Eye (tissue), 1 donor: ENCODE data around the gene TP53.
A peak's percentile ranks its signal among the peaks of the same experiment; 100 is the strongest.

Experiments used
- DNase-seq: peaks from one replicate; pipeline ENCODE4 v3.0.0-alpha.2; 2015

Gene TP53

DNA sequence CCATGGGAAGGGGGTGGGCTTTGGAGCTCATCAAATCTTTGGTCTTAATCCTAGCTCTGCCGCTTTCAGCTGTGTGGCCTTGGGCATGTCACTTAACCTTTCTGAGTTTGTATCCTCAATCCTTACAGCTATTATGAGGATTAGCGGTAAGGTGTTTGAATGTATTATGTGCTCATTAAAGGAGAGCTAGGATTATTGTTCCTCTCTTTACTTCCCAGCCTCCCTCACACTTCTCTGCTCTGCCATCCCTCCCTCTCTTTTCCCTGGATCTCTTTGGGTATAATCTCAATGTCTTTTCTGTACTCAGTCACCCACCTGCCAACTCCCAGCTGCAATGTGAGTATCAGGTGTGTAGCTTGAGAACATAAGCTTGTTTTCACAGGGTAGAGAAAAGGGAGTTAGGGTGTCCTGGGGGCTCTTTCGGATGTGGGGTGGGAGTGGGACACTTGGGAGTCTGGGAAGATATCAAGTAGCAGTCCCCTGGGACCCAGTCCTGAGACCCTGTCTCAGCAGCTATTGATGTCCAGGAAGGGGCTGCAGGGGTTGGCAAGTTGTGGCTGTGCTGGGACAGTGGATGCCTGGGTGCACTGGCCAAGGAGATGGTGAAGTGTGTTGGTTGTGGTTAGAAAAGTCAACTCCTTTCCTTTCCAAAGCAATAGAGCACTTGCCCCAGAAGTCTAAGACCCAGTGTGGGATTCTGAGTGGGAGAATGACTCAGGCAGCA lies 19.5 kb upstream of the TP53 start:
- no peak for DNase-seq

DNA sequence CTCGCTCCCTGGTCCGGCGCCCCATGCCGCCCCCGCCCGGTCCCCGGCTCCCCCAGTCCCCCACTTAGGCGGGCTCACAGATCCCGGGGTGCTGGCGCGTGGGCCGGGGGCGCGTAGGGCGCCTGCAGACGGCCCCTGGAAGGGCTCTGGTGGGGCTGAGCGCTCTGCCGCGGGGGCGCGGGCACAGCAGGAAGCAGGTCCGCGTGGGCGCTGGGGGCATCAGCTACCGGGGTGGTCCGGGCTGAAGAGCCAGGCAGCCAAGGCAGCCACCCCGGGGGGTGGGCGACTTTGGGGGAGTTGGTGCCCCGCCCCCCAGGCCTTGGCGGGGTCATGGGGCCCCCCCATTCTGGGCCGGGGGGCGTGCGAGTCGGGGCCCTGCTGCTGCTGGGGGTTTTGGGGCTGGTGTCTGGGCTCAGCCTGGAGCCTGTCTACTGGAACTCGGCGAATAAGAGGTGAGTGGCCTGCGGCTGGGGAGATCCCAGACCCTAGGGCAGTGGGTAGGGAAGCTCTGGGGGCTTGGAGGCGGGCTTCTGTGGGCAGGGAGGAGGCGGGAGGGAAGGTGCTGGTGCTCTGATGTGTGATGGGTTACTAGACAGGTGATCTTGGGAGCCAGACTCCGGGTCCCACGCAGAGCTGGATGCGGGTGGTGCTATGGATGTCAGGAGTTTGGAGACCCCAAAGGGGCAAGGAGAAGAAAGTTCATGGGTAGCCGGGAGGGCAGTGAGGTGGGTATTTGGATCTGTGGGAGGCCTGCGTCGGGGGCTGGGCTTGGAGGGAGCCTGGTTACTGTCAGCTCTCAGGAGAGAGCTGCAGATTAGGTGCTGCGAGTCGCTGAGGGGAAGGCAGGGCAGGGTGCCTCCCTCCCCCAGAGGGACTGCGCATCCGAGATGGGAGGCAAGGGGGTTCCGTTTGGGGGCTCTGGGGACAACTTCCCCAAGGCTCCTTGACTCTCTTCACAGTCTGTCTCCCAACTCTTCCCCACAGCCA lies 18.3 kb upstream of the TP53 start:
- peak; percentile 56 for DNase-seq

DNA sequence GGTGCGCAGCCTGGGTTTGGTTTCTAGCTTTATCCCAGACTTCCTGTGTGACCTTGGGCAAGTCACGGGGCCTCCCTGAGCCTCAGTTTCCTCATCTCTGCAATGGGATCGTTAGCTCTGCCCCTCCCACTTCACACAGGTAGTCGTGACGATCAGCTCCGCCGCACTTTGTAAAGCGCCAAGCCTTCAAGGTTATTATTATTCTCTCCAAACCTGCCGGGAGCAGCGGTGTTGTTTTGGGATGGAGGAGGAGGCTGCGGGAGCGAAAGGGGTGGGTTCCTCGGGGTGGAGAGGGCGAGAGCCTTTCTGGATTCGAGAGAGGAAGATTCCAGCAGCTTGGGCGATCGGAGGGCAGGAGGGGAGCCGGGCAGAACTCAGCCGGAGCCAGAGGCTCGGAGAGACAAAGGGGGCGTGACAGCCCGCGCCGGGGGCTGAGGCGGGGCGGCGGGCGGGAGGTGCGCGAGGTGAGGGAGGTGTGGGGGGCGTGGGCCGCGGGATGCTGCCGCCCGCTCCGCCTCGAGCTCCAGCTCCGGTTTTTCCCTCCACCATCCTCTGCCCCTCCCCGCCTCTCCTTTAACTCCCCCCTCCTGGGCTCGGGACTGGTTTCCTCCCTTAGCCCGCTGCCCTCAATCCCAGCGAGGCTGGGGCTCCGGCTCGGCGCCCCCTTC lies 17.4 kb upstream of the TP53 start, which contains the start of gene EFNB3:
TSS of gene EFNB3 (plus strand) at position 602 of the 668 bp plus-strand sequence. CDS start 397 bp downstream, outside the sequence.
- DNase-seq: peak; percentile 91

DNA sequence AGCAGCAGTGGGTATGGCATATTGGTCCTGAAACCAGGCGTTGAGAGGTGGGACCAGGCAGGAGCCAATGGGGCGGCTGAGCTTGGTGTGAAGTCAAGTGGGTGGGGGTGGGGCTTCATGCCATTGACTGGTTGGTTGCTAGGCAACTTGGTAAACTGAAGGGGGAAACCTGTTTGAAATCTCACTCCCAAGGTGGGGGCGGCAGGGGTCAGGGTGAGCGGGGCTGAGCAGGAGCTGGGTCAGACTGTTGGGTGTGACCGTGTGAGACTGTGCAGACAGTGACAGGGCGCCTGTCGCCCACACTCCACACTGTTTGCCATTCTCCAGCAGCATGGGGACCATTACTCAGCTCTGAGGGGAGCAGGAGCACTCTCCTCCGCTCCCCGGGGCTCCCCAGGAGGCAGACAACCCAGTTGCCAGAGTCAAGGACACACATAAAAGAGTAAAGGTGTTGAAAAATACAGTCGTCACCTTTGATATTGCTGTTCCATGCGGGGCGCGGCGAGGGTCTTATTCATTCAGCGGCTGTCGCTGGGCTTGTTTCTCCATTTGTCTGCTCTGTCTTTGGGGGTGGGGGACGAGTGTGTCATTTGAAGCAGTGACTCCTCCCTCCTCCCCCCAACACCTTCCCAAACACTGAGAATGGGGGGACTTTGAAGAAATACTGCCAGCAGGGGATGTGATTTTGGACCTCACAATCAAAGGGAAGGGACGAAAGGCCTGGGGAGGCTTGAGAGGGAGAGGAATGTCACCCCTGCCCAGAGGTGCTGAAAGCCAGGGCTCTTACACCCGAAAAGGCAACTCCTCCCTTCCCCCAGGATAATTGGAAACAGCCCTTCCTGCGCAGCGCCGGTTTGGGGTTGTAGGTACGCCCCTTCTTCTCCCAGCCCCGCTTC lies 16.5 kb upstream of the TP53 start:
- DNase-seq: peak; percentile 92

DNA sequence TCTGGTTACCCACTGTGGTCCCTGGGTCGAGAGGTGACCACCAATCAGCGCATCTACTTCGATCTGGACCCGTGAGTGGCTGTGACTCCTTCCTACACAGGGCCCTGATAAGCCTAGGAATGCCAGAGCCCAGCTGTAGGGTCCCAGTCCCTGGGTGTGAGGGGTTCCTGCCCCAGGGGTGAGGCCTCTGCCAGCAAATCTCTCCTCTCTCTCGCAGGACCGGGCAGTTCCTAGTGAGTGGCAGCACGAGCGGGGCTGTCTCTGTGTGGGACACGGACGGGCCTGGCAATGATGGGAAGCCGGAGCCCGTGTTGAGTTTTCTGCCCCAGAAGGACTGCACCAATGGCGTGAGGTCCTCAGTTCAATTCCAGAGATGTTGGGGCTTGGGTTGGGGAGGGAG lies 15.5 kb upstream of the TP53 start:
- DNase-seq: no peak

DNA sequence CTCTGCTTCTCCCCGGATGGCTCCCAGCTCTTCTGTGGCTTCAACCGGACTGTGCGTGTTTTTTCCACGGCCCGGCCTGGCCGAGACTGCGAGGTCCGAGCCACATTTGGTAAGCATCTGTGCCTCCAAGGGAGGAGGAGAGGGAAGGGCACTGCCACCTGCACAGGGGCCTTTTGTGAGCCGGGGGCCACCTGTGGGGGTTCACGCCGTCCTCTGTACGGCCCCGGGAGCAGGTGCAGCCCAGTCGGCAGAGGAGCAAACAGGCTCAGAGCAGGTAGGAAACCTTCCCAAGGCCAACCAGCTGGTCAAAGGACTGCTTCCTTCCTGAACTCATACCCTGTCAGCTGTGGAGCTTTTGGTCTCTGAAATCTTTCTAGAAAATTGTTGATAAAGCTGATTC lies 14.4 kb upstream of the TP53 start:
- no peak for DNase-seq

DNA sequence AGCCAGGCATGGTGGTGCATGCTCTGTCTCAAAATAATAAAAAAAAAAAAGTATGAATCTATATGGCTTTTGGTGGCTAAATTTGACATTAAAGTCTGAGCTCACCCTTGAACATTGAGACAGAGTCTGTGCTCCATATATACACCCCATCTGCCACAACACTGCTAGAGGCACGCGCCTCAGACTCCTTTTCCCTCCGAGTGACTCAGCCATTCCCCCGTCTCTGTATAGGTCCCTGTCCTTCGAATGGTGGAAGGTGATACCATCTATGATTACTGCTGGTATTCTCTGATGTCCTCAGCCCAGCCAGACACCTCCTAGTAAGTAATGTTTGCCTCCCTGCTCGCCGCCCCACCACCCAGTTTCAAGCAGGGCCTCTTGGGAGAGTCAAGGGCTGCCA lies 13.2 kb upstream of the TP53 start:
- no peak for DNase-seq

DNA sequence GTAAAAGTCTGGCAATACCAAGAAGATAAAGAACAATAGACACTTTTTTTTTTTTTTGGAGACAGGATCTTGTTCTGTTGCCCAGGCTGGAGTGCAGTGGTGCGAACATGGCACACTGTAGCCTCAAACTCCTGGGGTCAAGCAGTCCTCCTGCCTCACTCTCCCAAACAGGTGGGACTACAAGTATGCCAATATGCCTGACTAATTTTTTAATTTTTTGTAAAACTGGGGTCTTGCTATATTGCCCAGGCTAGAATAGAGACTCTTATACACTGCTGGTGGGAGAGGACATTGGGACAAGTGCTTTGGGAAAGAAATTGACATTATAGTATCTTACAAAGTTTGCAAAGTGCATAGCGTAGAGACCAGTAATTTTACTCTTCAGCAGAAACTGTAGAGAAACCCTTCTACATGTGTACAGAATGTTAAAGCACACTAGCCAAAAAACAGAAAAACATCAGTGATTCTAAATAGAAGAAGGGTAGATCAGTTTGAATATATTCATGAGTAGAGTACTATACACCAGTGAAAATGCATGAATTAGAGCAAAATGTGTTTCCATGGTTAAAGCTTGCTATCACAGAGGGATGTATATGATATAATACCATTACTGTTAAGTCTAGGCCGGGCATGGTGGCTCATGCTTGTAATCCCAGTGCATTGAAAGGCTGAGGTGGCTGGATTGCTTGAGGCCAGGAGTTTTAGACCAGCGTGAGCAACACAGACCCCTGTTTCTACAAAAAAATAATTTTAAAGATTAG lies 10.7 kb upstream of the TP53 start:
- DNase-seq: no peak

DNA sequence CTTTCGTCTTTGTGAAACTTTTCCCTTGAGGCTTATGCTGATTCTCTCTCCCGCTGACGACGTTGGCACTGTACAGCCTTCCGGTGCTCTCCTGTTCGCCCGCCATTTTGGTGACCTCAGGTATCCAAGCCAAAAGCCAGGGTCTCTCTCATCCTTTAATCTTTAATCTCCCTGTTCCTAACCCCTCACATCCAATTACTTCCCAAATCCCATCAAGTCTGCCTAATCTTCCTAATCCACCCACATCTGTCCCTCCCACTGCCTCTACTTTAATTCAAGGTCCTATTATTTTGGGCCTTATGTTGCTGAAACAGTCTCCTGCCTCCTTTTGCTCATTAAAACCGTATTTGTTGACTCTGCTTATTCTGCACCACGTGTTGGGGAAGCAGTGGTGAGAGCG lies 8.3 kb upstream of the TP53 start:
- no peak for DNase-seq

DNA sequence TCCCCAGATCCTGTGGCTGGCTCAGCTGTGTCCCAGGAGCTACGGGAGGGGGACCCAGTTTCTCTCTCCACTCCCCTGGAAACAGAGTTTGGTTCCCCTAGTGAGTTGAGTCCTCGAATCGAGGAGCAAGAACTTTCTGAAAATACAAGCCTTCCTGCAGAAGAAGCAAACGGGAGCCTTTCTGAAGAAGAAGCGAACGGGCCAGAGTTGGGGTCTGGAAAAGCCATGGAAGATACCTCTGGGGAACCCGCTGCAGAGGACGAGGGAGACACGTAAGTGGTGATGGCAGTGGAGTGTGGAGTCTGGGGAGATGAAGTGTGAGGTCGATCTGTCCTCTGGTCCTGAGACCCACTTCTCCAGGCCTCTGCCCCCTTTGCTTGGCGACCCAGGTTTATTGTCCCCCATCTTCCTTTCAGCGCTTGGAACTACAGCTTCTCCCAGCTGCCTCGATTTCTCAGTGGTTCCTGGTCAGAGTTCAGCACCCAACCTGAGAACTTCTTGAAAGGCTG lies 1.6 kb upstream of the TP53 start:
- no peak for DNase-seq

DNA sequence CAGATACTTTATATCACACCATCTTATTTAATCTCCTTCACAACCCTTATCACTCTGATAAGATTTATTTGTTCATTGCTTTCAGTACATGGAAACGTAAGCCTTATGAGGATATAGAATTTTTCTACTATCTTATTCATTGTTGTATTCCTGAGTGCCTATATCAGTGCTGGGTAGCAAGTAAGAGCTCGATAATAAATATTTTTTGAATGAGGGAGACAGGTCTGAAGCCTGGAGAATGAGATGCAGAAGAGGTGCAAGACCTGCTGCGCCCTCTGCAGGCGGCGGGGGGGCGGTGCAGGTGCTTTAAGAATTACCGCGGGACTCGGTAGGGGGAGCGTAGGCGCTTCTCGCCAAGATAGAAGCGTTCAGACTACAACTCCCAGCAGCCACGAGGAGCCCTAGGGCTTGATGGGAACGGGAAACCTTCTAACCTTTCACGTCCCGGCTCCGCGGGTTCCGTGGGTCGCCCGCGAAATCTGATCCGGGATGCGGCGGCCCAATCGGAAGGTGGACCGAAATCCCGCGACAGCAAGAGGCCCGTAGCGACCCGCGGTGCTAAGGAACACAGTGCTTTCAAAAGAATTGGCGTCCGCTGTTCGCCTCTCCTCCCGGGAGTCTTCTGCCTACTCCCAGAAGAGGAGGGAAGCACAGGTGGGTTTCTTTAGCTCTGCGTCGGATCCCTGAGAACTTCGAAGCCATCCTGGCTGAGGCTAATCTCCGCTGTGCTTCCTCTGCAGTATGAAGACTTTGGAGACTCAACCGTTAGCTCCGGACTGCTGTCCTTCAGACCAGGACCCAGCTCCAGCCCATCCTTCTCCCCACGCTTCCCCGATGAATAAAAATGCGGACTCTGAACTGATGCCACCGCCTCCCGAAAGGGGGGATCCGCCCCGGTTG lies 868 bp upstream of the TP53 start, which contains the start of gene WRAP53:
TSS of gene WRAP53 (plus strand) at position 570 of the 900 bp plus-strand sequence. CDS start at position 742, 172 bp downstream.
- peak; percentile 99 for DNase-seq

DNA sequence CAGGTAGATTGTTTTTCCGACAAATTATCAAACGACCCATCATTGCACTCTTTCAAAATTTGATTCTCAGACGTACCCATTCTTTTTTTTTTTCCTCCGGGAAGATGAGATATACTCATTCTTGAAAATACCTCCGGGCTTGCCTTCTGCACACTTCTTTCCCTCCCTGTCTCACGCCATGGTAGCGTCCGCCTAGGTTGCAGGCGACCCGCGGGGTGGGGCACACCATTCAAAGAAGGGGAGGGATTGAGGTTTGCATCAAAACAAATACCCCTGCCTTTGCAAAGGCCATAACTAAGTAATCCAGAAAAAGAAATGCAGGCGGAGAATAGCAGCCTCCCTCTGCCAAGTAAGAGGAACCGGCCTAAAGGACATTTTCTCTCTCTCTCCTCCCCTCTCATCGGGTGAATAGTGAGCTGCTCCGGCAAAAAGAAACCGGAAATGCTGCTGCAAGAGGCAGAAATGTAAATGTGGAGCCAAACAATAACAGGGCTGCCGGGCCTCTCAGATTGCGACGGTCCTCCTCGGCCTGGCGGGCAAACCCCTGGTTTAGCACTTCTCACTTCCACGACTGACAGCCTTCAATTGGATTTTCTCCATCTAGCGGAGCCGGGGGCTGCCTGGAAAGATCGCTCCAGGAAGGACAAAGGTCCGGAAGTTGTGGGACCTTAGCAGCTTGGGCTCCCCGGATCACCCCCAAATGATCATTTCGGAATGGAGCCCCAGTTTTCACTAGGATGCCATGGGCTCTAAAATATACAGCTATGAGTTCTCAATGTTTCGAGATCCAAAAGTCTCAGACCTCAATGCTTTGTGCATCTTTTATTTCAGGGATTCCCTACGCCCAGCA lies 843 bp downstream of the TP53 start:
- peak; percentile 98 for DNase-seq

DNA sequence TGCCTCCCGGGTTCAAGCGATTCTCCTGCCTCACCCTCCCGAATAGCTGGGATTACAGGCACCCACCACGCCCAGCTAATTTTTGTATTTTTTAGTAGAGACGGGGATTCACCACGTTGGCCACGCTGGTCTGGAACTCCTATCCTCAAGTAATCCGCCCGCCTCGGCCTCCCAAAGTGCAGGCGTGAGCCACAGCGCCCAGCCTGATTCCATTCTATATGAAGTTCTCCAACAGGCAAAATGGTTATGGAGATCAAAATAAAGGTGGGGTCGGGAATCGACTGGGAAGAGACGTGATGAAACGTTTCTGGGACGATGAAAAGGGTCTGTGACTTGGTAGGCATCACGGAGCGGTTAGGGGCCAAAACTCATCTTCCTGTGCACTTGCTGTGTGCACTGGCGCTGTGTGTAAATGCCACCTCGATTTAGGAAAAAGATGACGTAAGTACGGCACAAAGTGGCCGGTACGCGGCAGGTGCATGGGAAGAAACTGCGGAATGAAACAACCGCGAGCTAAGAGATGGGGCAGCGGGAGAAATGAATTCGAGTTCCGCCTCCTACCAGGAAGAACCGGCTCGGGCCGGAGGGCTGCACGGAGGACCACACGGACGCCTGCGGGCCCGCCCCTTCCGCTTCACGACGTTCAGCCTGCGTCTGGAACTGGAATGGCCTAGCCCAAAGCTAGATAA lies 1.6 kb downstream of the TP53 start:
- DNase-seq: no peak

DNA sequence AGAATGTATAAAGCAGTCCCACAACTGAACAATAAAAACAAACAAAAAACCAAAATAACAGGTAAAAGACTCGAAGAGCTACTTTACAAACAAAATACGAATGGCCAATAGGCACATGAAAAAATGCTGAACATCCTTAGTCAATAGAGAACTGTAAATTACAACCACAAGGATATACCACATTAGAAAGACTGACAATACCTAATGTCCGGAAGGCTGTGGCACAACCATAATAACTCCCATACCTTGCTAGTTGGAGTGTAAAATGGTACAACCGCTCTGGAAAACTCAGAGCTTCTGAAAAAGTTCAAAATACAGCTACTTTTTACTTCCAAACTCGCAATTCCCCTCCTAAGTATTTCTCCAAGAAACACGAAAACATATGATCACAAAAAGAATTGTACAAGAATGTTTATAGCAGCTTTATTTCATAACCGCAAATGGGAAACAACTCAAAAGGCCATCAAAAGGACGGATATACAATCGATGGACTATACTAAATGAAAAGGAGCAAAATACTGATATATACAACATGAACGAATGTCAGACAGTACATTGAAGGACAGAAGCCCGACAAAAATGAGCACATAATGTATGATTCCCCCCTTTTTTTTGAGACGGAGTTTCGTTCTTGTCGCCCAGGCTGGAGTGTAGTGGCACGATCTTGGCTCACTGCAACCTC lies 2.3 kb downstream of the TP53 start:
- peak; percentile 11 for DNase-seq

DNA sequence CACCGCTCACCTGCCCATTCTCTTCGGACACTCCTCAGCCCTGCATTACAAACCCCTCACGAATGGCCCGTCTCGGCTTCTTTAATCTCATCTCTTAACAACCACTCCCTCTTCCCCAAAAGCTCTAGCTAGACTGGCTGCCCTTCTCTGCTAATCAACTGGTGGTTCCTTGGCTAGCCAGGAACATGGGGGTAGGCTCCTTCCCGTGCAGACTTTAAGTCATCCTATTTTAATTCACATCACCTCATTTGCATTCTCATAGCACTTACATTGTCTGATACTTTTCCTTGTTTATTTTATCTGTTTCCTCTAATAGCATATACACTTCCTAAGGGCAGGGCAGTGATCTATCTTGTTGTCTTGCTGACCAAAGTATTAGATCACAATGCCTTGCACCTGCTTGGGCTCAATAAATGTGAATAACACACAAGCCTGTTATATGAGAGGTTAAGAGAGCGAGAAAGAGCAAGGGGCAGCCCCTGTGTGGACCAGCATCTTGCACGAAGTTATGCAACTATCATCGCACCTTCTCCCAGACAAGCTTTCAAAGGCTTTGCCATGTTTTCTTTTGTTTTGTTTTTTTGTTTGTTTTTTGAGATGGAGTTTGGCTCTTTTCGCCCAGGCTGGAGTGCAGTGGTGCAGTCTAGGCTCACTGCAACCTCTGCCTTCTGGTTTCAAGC lies 9.8 kb downstream of the TP53 start:
- no peak for DNase-seq

DNA sequence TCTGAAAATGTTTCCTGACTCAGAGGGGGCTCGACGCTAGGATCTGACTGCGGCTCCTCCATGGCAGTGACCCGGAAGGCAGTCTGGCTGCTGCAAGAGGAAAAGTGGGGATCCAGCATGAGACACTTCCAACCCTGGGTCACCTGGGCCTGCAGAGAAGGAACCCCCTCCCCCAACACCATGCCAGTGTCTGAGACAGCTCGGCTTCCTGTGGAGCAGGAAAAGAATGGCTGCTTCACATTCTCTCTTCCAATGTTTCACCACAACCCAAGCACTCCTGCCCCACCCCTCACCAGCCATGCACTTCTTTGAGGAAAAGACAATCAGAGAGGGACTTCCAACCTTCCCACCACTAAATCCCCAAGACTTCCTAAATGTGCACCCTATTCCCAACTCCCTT lies 10.8 kb downstream of the TP53 start:
- no peak for DNase-seq

DNA sequence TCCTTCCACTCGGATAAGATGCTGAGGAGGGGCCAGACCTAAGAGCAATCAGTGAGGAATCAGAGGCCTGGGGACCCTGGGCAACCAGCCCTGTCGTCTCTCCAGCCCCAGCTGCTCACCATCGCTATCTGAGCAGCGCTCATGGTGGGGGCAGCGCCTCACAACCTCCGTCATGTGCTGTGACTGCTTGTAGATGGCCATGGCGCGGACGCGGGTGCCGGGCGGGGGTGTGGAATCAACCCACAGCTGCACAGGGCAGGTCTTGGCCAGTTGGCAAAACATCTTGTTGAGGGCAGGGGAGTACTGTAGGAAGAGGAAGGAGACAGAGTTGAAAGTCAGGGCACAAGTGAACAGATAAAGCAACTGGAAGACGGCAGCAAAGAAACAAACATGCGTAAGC lies 12.4 kb downstream of the TP53 start:
- no peak for DNase-seq
